Mesendoderm (in vitro differentiated cells): ENCODE results near the gene SDK1.

Source experiments
- DNase-seq: peaks from one replicate; pipeline ENCODE4 v3.0.0; 2013
- H2AK5ac ChIP-seq: 2 replicates; pipeline ENCODE4 v1.6.1; 2013; ENCODE audit warnings: low read length, inconsistent platforms
- H2BK120ac ChIP-seq: 2 replicates; pipeline ENCODE4 v1.6.1; 2013; ENCODE audit warnings: low read depth, mild to moderate bottlenecking, low read length, moderate library complexity, mixed read lengths
- H2BK15ac ChIP-seq: replicated peaks from 2 replicates; pipeline ENCODE4 v1.6.1; 2013; ENCODE audit warnings: low read depth, mild to moderate bottlenecking, moderate library complexity
- H2BK5ac ChIP-seq: 2 replicates; pipeline ENCODE4 v1.6.1; 2013; ENCODE audit warnings: low read length, inconsistent platforms
- H3K18ac ChIP-seq: 2 replicates; pipeline ENCODE4 v1.6.1; 2013; ENCODE audit warnings: mild to moderate bottlenecking, low read length, mixed read lengths
- H3K23ac ChIP-seq: one replicate; pipeline ENCODE4 v1.6.1; 2013; ENCODE audit warnings: low read length
- H3K27ac ChIP-seq: 2 replicates; pipeline ENCODE4 v1.5.1; 2013; ENCODE audit warnings: low read depth, mild to moderate bottlenecking, inconsistent platforms, low read length, moderate library complexity
- H3K27me3 ChIP-seq: 2 replicates; pipeline ENCODE4 v1.6.1; 2013; ENCODE audit warnings: low read length, control low read depth, mild to moderate bottlenecking, inconsistent platforms; ENCODE audit not compliant: insufficient read depth, poor library complexity
- H3K36me3 ChIP-seq: 2 replicates; pipeline ENCODE4 v1.6.1; 2013; ENCODE audit warnings: low read length, inconsistent platforms; ENCODE audit not compliant: control insufficient read depth, insufficient read depth
- H3K4ac ChIP-seq: one replicate; pipeline ENCODE4 v1.6.1; 2013; ENCODE audit warnings: low read depth, mild to moderate bottlenecking, low read length, moderate library complexity
- H3K4me1 ChIP-seq: 2 replicates; pipeline ENCODE4 v1.6.1; 2013; ENCODE audit warnings: low read depth, low read length, inconsistent platforms; ENCODE audit not compliant: control insufficient read depth
- H3K4me2 ChIP-seq: 2 replicates; pipeline ENCODE4 v1.6.1; 2013; ENCODE audit warnings: low read length
- H3K4me3 ChIP-seq: 2 replicates; pipeline ENCODE4 v1.5.1; 2013; ENCODE audit warnings: mild to moderate bottlenecking, low read length
- H3K56ac ChIP-seq: one replicate; pipeline ENCODE4 v1.6.1; 2013; ENCODE audit warnings: low read length
- H3K79me1 ChIP-seq: 2 replicates; pipeline ENCODE4 v1.6.1; 2013; ENCODE audit warnings: low read length, inconsistent platforms
- H3K79me2 ChIP-seq: 2 replicates; pipeline ENCODE4 v1.6.1; 2013; ENCODE audit warnings: mild to moderate bottlenecking, low read length; ENCODE audit not compliant: control insufficient read depth, insufficient read depth
- H3K9ac ChIP-seq: 2 replicates; pipeline ENCODE4 v1.6.1; 2013; ENCODE audit warnings: low read length, inconsistent platforms
- H4K5ac ChIP-seq: one replicate; pipeline ENCODE4 v1.6.1; 2013; ENCODE audit warnings: low read length
- H4K8ac ChIP-seq: one replicate; pipeline ENCODE4 v1.6.1; 2013; ENCODE audit warnings: low read depth, mild to moderate bottlenecking, control low read depth, low read length, moderate library complexity
- WGBS: extraction: QIAGEN DNeasy Blood & Tissue Kit; methylation state at CpG from one replicate; pipeline ENCODE4 v1.1.7; 2013; ENCODE audit warnings: low lambda C conversion rate, missing lambda C conversion rate; ENCODE audit not compliant: insufficient coverage; ENCODE audit errors: extremely low coverage; 5-methylcytosine and 5-hydroxymethylcytosine counted together

The SDK1 gene

DNA sequence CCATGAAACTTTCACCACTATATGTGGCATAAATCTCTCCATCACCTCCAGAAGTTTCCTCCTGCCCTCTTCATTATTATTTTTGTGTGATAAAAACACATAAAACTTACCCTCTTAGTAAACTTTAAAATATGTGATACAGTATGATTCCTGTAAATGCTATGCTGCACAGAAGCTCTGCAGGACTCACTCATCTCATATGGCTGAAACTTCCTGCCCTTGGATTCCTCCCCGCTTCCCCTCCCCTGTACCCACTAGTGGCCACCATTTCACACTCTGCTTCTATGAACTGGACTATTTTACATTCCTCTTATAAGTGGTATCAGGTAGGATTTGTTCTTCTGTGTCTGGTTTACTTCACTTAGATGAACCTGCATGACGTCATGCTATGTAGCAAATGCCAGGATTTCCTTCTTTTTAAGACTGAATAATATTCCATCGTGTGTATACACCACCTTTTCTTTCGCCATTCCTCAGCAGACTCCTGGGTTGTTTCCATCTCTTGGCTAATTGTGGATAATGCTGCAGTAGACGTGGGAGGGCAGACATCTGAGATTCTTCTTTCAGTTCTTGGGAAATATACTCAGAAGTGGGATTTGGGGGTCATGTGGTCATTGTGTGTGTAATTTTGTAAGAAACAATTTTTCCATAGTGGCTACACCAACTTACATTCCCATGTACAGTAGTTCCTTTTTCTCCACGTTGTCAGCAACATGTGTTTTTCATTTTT, 335.2 kb downstream of the SDK1 start:
- no peak overlapping the region for H2AK5ac ChIP-seq
- H3K27me3 ChIP-seq = no peaks in the 10 kb centered on the region
- no peak overlapping the region for H3K4me2 ChIP-seq
- DNase-seq = no peak
- H3K56ac ChIP-seq = no peak overlapping the region
- H3K36me3 ChIP-seq = no peaks in the 10 kb centered on the region
- H2BK5ac ChIP-seq = no peak overlapping the region
- H3K4ac ChIP-seq = no peak overlapping the region
- H2BK120ac ChIP-seq = no peak overlapping the region
- no peak overlapping the region for H3K27ac ChIP-seq
- H3K4me1 ChIP-seq = no peaks in the 10 kb centered on the region
- no peak overlapping the region for H4K8ac ChIP-seq
- H4K5ac ChIP-seq = no peak overlapping the region
- H3K4me3 ChIP-seq = no peak overlapping the region
- no peak overlapping the region for H3K9ac ChIP-seq
- no peak overlapping the region for H3K23ac ChIP-seq
- no peaks in the 10 kb centered on the region for H3K79me2 ChIP-seq
- H2BK15ac ChIP-seq = no peak overlapping the region
- H3K18ac ChIP-seq = no peak overlapping the region
- H3K79me1 ChIP-seq = no peaks in the 10 kb centered on the region
- no CpG with 5 or more reads among the region's 6 CpGs for WGBS

DNA sequence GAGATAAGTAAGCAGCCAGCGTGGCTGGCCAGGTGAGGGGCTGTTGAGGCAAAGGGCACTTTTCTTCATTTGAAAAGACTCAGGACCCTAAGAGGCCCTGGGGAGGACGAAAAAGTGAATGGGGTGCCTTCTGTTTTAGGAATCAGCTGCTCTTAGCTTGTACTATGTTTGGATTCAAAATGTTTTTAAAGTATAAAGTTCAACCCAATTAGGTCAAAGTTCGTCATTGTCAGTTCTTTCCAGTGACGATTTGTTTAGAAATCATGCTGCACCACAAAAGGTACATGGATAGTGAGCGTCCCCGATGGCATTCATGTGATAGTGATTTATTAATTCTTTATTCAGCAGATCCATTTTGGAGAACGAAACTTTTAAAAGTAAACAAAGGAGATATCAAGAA, 338.2 kb downstream of the SDK1 start:
- DNase-seq = no peak
- H3K4me1 ChIP-seq = no peaks in the 10 kb centered on the region
- H3K36me3 ChIP-seq = no peaks in the 10 kb centered on the region
- no peaks in the 10 kb centered on the region for H3K79me2 ChIP-seq
- no peak overlapping the region for H3K23ac ChIP-seq
- no peak overlapping the region for H3K4ac ChIP-seq
- no peak overlapping the region for H3K27ac ChIP-seq
- no peaks in the 10 kb centered on the region for H3K79me1 ChIP-seq
- H2BK5ac ChIP-seq = no peak overlapping the region
- no peak overlapping the region for H3K56ac ChIP-seq
- H2BK120ac ChIP-seq = no peak overlapping the region
- no peak overlapping the region for H2BK15ac ChIP-seq
- H3K18ac ChIP-seq = no peak overlapping the region
- no peak overlapping the region for H4K5ac ChIP-seq
- no peak overlapping the region for H3K4me2 ChIP-seq
- H4K8ac ChIP-seq = no peak overlapping the region
- no CpG with 5 or more reads among the region's 7 CpGs for WGBS
- H3K27me3 ChIP-seq = no peaks in the 10 kb centered on the region
- no peak overlapping the region for H2AK5ac ChIP-seq
- no peak overlapping the region for H3K9ac ChIP-seq
- H3K4me3 ChIP-seq = no peak overlapping the region

DNA sequence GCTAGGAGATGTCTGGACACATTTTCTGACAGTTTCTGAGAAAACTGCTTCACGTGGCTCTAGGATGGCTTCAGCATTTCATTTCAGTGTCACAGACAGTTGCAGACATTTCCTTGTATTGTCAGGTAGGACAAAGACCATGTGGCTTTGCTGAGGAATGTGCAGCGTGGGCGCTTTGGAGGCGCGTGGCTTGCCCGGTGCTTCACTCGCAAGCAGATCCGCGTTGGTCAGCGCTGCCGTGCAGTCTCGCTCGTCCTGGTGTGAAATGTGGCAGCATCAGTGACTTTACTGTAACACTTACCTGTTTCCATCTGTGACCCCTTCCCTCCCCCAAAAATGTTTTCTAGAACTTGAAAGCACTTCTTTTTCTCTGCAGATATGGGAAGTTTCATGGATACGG, 340.5 kb downstream of the SDK1 start:
- Histone ChIP-seq H3K4me1 (no peaks in the 10 kb centered on the region), H3K4me3 (no peak overlapping the region), H3K56ac (no peak overlapping the region), H3K79me2 (no peaks in the 10 kb centered on the region), H3K27me3 (no peaks in the 10 kb centered on the region), H2BK5ac (no peak overlapping the region), H3K23ac (no peak overlapping the region), H2AK5ac (no peak overlapping the region), H3K18ac (no peak overlapping the region), H3K27ac (no peak overlapping the region), H4K5ac (no peak overlapping the region), H2BK15ac (no peak overlapping the region), H3K36me3 (no peaks in the 10 kb centered on the region), H3K4me2 (no peak overlapping the region), H3K4ac (no peak overlapping the region), H2BK120ac (no peak overlapping the region), H3K79me1 (no peaks in the 10 kb centered on the region), H4K8ac (no peak overlapping the region), H3K9ac (no peak overlapping the region)
- WGBS = no CpG with 5 or more reads among the region's 14 CpGs
- DNase-seq = no peak

DNA sequence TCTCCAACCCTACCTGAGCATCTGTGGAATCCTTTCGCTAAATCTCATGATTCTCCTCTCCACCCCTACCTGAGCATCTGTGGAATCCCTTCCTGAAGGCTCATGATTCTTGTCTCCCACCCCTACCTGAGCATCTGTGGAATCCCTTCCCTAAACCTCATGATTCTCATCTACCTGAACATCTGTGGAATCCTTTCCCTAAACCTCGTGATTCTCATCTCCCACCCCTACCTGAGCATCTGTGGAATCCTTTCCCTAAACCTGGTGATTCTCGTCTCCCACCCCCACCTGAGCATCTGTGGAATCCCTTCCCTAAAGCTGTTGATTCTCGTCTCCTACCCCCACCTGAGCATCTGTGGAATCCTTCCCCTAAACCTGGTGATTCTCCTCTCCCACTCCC, 342.0 kb downstream of the SDK1 start:
- Histone ChIP-seq H3K4ac (no peak overlapping the region), H3K27ac (no peak overlapping the region), H3K4me1 (no peaks in the 10 kb centered on the region), H3K56ac (no peak overlapping the region), H3K79me1 (no peaks in the 10 kb centered on the region), H3K23ac (no peak overlapping the region), H3K18ac (no peak overlapping the region), H3K36me3 (no peaks in the 10 kb centered on the region), H2BK120ac (no peak overlapping the region), H4K8ac (no peak overlapping the region), H3K4me2 (no peak overlapping the region), H2BK15ac (no peak overlapping the region), H2BK5ac (no peak overlapping the region), H3K9ac (no peak overlapping the region), H2AK5ac (no peak overlapping the region), H3K4me3 (no peak overlapping the region), H4K5ac (no peak overlapping the region), H3K79me2 (no peaks in the 10 kb centered on the region), H3K27me3 (no peaks in the 10 kb centered on the region)
- WGBS = no CpG with 5 or more reads among the region's 4 CpGs
- no peak for DNase-seq

DNA sequence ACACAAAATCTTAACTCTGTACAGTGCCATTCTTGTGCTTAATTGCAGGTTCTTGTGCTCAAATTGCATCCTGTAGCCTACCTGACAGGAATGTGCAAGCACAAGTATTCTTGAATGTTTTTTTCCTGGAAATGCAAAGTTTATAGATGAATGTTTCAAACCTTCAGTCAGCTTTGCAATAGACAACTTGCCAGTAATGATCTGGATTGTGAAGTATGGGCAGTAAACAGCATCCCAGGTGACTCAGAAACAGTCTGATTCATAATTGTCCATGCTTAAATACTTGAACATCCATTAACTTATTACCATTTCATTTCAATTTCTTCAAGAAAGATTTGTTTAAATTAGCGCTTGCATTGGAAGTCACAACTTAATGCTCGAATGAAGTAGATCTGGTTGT, 347.2 kb downstream of the SDK1 start:
- no peak for DNase-seq
- Histone ChIP-seq H3K79me2 (no peaks in the 10 kb centered on the region), H3K4me3 (no peak overlapping the region), H4K5ac (no peak overlapping the region), H2AK5ac (no peak overlapping the region), H3K9ac (no peak overlapping the region), H2BK120ac (no peak overlapping the region), H3K4me2 (no peak overlapping the region), H3K18ac (no peak overlapping the region), H4K8ac (no peak overlapping the region), H2BK5ac (no peak overlapping the region), H3K27me3 (no peaks in the 10 kb centered on the region), H3K27ac (no peak overlapping the region), H3K4me1 (no peaks in the 10 kb centered on the region), H2BK15ac (no peak overlapping the region), H3K36me3 (no peaks in the 10 kb centered on the region), H3K4ac (no peak overlapping the region), H3K23ac (no peak overlapping the region), H3K56ac (no peak overlapping the region), H3K79me1 (no peaks in the 10 kb centered on the region)
- WGBS = no CpG with 5 or more reads among the region's 2 CpGs

DNA sequence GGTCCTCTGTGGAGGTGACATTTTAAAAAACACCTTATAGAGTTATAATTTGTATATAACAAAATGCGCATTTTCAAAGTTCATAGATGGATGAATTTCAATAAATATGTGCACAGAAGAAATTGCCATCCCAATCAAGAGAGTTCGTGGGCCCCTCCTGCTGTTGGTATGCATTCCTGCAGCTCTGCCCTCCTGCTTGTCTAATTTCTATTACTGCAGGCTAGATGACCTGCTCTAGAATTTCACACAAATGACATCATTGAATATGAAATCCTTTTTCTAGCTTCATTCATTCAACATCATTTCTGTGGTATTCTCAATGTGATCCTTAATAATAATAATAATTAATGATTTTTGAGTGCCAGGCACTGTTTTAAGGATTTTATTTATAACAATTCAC, 348.2 kb downstream of the SDK1 start:
- Histone ChIP-seq H3K27me3 (no peaks in the 10 kb centered on the region), H3K79me1 (no peaks in the 10 kb centered on the region), H3K36me3 (no peaks in the 10 kb centered on the region), H3K27ac (no peak overlapping the region), H3K79me2 (no peaks in the 10 kb centered on the region), H2BK5ac (no peak overlapping the region), H2AK5ac (no peak overlapping the region), H3K4ac (no peak overlapping the region), H3K9ac (no peak overlapping the region), H3K4me2 (no peak overlapping the region), H4K5ac (no peak overlapping the region), H2BK120ac (no peak overlapping the region), H3K4me3 (no peak overlapping the region), H3K56ac (no peak overlapping the region), H4K8ac (no peak overlapping the region), H3K4me1 (no peaks in the 10 kb centered on the region), H2BK15ac (no peak overlapping the region), H3K18ac (no peak overlapping the region), H3K23ac (no peak overlapping the region)
- DNase-seq = peak; percentile 12
- WGBS = no CpG with 5 or more reads among the region's 2 CpGs
